NCI-H2029 treated with DMSO at 0.1 percent for 48 hours (cell line): ENCODE measurements around the gene WFDC2.
A peak's percentile ranks its signal among the peaks of the same experiment; 100 is the strongest.
"Not testable (repeated sequence)": the region's sequence is repeated elsewhere in the genome, so short reads cannot be mapped to it uniquely, and the experiment has no call there.

Experiments
- DNase-seq: peaks from one replicate; lab custom pipeline; 2025; lab: John Stamatoyannopoulos, UW

The WFDC2 gene

GRCh38 chr20:45452238-45452637 is 17.3 kb upstream of the WFDC2 start:
- DNase-seq: no peak

GRCh38 chr20:45452772-45453691 is 16.5 kb upstream of the WFDC2 start:
- no peak for DNase-seq

- DNase-seq: peak; percentile 40
Measured at GRCh38 chr20:45456632-45457031, 12.9 kb upstream of the WFDC2 start.

- DNase-seq: no peak
Measured at GRCh38 chr20:45459606-45460005, 9.9 kb upstream of the WFDC2 start.

- no peak for DNase-seq
Measured at GRCh38 chr20:45461225-45461624, 8.3 kb upstream of the WFDC2 start.

- DNase-seq: no peak
Measured at GRCh38 chr20:45462711-45463509, 6.6 kb upstream of the WFDC2 start.

GRCh38 chr20:45463709-45464108 is 5.8 kb upstream of the WFDC2 start:
- DNase-seq: no peak

GRCh38 chr20:45465491-45466266 is 3.9 kb upstream of the WFDC2 start:
- no peak for DNase-seq

- no peak for DNase-seq
Measured at GRCh38 chr20:45467172-45467571, 2.4 kb upstream of the WFDC2 start.

GRCh38 chr20:45467861-45468260 is 1.7 kb upstream of the WFDC2 start:
- DNase-seq: peak; percentile 81

- DNase-seq: peak; percentile 20
Measured at GRCh38 chr20:45470262-45470931, 844 bp downstream of the WFDC2 start.

GRCh38 chr20:45470937-45471336 is 1.4 kb downstream of the WFDC2 start:
- no peak for DNase-seq

- not testable (repeated sequence) for DNase-seq
Measured at GRCh38 chr20:45472286-45472685, 2.7 kb downstream of the WFDC2 start.

- not testable (repeated sequence) for DNase-seq
Measured at GRCh38 chr20:45477530-45478148, 8.1 kb downstream of the WFDC2 start.

- no peak for DNase-seq
Measured at GRCh38 chr20:45479822-45480221, 10.3 kb downstream of the WFDC2 start.

- no peak for DNase-seq
Measured at GRCh38 chr20:45484676-45485075, 15.1 kb downstream of the WFDC2 start.

- no peak for DNase-seq
Measured at GRCh38 chr20:45485388-45485787, 15.8 kb downstream of the WFDC2 start.

- no peak for DNase-seq
Measured at GRCh38 chr20:45487231-45487635, 17.7 kb downstream of the WFDC2 start.

- no peak for DNase-seq
Measured at GRCh38 chr20:45489083-45489531, 19.6 kb downstream of the WFDC2 start.

GRCh38 chr20:45495501-45495941 is 26.0 kb downstream of the WFDC2 start:
- DNase-seq: no peak

GRCh38 chr20:45496166-45496565 is 26.6 kb downstream of the WFDC2 start:
- DNase-seq: no peak
